Stimulated activated CD4-positive, alpha-beta T cell treated with anti-CD3 and anti-CD28 coated beads, Interleukin-12 subunit alpha, Interleukin-12 subunit beta, amount 100 ng/mL, for 24 hours (primary cell): ENCODE measurements around the gene PLOD3.

Experiments used
- DNase-seq, 2 experiments: peaks; one replicate each; pipeline ENCODE4 v3.0.0-alpha.2; 2020; ENCODE audit warnings: low read depth in 2 of 2

PLOD3 gene

DNA sequence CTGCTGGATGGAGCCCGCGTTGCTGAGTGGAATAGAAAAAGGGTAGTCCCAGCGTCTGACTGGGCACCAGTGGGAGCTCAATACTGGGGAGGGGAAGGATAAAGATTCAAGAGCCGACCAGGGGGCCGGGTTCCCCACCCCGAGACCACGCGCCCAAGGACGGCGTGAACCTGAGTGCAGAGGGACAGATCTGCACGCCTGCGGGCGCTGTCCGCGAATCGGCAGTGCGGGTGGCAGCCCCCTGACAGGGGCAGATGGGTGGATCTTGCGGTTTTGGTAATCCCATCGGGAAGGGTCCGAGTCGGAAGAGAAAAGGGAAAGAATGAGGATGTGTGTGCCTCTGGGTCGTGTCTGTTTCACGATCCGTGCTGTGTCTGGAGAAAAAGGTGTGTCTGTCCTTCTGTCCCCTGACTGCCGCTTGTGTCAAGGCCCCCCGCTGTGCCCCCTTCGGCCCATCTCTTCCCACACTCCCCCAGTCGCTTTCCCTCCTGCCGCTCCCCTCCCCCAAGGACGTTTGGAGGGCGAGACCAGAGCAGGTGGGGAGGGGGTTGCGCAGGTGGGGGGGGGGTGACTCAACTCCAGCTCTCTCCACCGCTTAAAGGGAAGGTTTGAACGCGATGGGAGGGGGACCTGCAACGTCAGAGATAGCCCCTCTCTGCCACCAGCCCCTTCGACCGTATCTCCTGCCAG lies 51.3 kb downstream of the PLOD3 start:
- DNase-seq: no peak

- DNase-seq: peak; percentile 84 to 89
These were observed 52.1 kb downstream of the PLOD3 start, which contains the start of gene VGF for GRCh38 chr7:101165075-101165957. TSS of gene VGF (minus strand) at chr7:101165569. CDS start at chr7:101164843, 726 bp downstream.

DNA sequence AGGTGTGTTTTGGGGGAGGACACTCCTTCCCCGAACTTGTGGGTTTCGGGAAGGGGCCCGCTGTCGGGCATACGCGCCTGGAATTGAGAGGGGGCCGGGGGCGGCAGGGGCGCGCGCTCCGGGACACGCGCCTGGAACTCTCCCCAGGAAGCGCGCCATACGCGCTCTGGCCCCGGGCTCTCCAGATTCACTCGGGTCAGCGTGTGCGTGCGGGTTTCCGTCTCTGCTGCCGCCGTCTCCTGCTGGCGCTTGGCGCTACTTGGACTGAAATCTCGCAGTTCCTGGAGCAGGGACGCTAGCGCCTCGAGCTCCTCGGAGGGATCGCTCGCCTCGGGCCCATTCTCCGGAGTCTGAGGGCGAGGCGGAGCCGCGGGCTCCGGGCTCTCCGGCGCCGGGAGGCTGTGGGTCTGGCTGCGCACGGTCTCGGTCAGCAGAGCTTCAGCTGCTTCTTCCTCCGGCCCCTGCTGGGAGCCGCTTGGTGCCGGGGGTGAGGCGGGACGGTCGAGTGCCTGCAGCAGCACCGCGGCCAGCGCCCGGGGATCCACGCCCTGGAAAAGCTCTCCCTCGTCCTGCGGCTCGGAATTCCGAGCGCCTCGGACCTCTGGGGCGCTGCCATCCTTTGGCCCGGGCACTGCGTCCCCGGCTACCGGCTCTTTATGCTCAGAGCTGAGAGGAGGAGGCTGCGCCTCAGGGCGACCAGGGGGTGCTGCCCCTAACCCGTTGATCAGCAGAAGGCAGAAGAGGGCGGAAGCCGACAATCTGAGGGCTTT lies 53.1 kb downstream of the PLOD3 start:
- DNase-seq: no peak

GRCh38 chr7:101163279-101164070 lies 53.9 kb downstream of the PLOD3 start:
- no peak for DNase-seq

- no peak for DNase-seq
These were observed 54.7 kb downstream of the PLOD3 start for GRCh38 chr7:101162551-101163278.

GRCh38 chr7:101161692-101162471 lies 55.5 kb downstream of the PLOD3 start:
- DNase-seq: no peak

DNA sequence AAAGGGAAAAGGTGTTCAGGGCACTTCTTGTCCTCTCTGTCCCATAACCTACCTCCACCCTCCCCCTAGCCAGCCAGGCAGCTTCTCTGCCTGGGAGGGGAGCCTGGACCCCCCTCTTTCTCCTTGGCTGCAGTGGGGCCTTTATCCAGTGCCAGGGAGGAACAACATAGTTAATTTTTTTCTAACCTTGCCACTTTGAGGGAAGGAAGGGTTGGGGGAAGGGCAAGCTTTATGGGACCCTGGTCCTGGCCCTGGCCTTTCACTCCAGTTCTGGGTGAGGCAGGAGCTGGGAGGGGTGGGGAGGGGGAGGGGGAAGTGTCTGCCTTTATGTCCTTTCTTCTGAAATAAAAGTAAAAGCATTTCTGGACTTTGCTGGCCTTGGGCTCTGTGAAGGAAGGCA lies 56.5 kb downstream of the PLOD3 start:
- DNase-seq: no peak

DNA sequence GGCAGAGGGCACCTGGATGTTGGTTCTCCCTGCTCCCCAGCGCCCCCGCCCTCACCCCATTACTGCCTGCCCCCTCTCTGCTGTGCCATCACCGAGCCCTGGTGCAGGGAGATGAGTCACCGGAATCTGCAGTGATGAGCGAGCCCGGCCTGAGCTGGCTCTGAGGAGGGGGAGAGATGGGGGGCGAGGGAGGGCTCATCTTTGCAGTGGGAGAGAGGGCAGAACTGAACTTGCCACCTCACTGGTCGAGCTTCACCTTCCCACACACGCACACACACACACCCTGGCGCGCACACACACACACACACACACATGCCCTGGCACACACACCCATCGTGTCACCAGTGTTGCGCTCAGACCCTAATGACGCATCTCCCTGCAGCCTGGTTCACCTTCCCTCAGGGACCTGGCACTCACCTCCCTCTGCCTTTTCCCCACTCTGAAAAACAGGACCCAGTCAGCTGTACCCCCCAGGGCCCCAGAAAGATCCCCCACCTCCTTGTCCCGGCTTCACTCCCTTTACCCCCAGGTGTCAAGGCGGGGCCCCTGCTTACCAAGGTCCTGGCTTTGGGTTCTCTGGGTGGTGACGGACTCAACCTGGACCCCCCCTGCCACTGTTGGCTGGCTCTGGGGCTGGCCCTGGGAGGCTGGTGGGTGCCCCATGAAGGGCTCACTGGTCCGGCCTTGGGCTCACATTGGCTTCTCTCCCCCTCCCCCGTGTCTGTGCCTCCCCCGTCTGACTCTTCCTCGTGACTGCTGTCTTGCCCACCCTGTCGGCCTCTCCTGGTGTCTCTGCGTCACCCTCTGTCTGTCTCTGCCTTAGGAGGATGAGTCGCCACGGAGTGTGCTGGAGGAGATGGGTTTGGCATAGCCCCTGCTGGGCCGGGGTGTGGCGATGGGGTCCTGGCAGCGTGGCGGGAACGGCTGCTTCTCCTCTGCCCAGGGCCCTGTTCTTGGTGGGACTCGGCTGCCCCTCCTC lies 57.4 kb downstream of the PLOD3 start:
- no peak for DNase-seq

- no peak for DNase-seq
These were observed 60.4 kb downstream of the PLOD3 start for GRCh38 chr7:101156866-101157589.

GRCh38 chr7:101156277-101156676 lies 61.1 kb downstream of the PLOD3 start:
- no peak for DNase-seq
